Tibial nerve (tissue), 4 donors: ENCODE results near the gene PFKFB3.

Source experiments
- CTCF ChIP-seq, 5 experiments: fragments of 200-600 bp in 3 of 5; fragments of 450-650 bp in 2 of 5; sonication (generic) in 3 of 5; IDR thresholded peaks; one replicate each; pipeline ENCODE4 v1.5.1; 2016 to 2019; ENCODE audit warnings: antibody characterized with exemption in 5 of 5, mild to moderate bottlenecking in 3 of 5, moderate library complexity in 2 of 5
- EP300 ChIP-seq, 2 donors: sonication (generic); formaldehyde crosslinking; IDR thresholded peaks; one replicate each; pipeline ENCODE4 v1.6.1; 2017; ENCODE audit warnings: antibody characterized with exemption in 2 of 2, mild to moderate bottlenecking in 1 of 2

DNA sequence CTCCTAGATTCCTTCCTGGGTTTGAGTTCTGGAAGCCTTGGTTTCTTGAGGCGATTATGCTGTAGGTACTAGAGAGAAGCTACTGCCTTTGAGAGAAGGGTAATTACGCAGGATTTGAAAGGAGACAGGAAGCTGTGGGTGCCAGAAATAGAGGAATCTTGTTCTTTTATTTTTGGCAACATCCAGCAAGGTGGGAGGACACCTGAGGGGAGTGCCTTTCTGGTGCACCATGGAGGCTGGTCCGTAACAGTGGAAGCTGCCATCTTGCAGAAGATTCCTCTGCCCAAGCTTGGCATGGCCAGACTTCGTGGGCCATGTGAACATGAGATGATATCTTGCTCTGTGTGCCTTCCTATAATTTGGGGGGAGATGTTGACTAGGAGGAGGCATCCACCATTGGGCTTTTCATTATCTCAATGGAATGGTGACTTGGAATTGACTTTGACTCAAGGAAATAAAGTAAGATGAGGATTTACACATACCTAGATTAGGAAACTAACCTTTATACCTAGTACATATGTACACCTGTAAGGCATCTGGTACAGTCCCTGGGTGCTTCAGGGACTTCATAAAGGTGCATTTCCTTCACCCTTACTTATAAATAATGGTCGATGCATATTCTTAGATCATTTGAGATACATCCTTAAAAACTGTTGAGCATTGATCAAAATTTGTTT lies 98.2 kb downstream of the PFKFB3 start:
- TF ChIP-seq EP300 (IDR thresholded peaks at IDR 0.05) (no peak), CTCF (IDR thresholded peaks at IDR 0.05) (no peak)
